HTERT RPE-1 (cell line): ENCODE results near the gene CCDC106.

Source experiments
- in situ Hi-C: fragments of 300-500 bp; cut with MboI; formaldehyde crosslinking; loops from 4 replicates; pipeline ENCODE4 v1.14.3; 2020; ENCODE audit warnings: low sequenced_read_pairs

Gene CCDC106

DNA sequence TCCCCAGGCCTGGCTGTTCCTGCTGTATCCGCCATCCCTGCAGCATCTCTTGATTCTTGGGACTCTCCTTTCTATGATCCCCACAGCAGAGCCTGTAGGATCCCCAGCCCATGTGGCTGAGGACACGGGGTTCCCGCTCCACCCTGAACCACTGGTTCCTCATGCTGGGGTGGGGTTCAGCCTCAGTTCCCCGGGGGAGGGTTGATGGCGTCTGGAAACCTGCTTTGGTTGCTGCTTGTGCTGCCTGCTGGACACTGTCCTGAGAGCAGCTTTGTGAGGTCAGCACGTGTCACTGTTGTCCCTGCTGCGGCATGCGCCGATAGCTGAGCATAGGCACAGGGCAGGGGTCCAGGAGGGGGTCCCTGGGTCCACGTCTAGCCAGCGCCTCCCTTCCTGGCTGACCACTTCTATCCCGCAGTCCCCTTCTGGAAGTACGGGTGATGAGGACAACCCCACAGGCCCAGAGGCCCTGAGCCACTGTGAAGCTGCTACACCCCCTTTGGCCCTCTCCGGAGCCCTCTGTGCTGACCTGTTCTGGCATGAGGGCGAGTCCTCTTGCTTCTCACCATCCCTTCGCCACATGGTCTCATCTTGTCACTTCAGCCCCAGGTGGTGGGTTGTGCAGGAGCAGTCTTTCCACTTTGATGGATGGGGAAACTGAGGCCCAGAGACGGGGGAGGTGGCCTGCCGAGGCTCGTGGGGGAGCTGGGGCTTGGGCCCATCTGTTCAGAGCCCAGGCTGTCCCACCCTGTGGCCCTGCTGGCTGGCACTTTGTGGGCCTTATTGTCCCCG is 32.5 kb downstream of the CCDC106 start:
- in situ Hi-C loops: no loop called here

DNA sequence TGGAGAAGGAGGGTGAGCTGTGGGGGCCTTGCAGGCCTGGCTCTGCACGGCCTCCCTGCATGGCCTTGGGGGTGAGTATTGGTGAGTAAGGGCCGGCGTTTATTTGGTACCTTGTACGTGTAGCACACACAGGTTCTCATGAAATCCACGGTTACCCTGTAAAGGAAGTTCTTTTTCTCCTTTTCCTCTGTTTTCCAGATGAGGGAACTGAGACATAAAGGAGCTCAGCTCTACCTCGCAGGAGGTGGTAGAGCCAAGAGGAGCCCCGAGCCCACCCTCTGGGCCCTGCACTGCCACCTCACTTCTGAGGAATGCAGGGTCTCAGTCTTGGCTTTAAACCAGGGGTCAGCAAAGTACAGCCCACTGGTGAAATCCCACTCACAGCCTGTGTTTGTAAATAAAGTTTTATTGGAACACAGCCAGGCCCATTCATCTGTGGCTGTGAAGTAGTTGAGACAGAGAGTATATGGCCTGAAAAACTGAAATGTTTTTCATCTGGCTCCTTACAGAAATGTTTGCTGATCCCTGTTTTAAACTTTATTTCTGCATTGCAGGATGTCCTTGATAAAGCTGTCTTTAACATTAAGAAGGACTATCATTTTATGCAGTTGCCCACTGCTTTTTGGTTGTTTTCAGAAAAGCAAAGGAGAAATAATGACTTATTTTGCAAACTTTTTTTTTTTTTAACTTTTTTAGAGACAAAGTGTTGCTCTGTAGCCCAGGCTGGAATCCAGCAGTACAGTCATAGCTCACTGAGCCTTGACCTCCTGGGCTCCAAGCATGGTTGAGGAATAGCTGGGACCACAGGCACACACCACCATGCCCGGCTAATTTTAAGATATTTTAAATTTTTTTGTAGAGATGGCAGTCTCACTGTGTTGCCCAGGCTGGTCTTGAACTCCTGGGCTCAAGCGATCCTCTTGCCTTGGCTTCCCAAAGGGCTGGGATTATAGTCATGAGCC is 33.4 kb downstream of the CCDC106 start:
- in situ Hi-C loops: no loop called here

DNA sequence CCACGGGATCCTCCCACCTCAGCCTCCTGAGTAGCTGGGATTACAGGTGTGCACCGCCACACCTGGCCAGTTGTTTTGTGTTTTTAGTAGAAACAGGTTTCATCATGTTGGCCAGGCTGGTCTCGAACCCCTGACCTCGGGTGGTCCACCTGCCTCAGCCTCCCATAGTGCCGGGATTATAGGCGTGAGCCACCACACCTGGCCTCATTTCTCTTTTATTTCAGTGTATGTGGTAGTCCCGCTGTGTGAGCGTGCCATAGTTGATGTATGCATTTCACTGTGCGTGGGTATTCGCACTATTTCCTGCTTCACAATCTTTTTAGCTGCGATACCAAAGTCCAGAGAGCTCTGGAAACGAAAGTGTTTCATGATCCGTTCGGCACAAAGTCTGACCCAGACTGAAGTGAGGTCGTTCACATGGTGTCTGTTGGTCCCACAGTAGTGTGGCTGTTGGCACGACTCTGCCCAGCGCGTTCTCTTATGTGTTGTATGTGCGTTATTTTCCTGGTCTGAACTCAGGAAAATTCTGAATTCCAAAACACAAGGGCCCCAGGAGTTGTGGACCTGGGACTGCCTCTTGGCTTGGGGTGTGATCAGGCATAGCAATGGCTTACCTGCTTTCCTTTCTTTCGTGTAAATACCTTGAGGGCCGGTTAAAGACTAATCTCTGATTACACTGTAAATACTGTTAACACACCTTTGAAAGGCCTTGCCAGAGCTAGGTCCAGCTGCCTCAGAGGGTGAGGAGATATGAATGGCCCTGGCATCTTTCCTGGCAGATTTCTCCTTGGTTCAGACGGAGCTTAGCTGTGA is 35.6 kb downstream of the CCDC106 start:
- in situ Hi-C loops: no loop called here

DNA sequence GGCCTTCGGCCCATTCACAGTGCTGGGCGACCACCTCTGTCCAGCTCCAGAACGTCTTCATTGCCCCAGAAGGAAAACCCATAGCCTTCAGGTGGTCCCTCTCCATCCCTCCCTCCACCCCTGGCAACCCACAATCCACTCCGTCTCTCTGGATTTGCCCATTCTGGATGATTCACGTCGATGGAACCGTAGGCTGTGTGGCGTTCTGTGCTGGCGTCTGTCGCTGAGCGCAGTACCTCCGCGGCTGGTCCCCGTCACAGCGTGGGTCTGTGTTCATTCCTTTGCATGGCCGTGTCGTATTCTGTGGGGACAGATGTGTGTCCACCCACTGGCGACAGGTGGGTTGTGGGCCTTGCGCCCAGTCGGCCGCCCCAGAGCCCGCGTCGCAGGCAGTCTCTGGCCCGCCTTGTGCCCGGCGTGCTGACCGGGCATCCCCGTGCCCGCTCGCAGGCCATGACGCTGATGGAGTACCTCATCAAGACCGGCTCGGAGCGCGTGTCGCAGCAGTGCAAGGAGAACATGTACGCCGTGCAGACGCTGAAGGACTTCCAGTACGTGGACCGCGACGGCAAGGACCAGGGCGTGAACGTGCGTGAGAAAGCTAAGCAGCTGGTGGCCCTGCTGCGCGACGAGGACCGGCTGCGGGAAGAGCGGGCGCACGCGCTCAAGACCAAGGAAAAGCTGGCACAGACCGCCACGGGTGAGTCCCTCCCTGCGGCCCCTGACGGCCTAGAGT is 37.1 kb downstream of the CCDC106 start:
- in situ Hi-C loops: no loop called here

DNA sequence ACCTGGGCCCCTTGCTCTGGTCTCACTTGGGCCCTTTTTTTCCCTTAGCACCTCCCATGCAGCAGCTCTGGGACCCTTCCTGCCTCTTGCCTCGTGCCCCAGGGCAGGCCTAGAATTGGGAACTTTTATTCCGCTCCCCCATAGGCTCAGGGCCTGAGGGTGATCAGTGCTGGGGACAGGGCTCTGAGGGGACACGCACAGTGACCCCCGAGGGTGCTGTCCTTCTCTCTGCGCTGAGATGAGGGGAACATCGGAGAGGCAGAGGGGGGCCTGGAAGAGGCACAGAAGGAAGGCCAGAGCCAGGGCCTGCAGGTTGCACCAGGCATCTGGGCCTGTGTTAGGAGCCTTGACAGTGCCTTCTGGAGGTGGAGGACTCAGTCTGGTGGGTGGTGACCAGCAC is 37.8 kb downstream of the CCDC106 start:
- in situ Hi-C loops: no loop called here

DNA sequence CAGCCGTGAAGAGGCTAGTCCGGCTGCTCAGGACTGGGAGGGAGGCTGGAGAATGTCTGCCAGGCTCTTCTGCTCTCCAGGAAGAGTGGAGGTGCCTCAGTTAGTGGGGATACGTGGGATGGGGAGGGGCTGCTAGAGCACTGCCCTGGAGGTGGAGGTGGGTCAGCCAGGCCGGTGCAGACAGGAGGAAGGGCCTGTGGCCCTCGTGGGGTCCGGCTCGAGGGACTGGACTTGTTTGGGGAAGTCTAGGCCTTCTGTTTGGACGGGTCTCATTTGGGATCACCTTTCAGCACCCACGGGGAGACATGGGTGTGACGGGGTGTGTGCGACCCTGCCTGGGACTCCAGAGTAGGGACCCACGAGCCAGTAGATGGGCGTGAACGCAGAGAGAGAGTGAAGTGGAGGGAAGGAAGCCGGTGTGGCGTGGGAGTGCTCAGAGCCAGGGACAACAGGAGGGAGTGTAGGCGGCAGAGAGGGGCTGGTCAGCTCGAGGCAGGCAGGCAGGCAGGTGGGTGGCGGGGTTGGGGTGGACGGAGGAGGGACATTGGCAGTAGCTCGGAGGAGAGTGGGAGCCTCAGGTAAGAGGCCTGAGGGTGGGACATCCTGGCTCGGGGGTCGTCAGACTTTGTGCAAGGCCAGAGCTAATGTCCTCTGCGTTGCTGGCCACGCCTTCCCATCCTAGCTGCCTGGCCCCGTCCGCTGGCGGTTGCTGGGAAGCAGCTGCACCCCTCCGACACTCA is 38.5 kb downstream of the CCDC106 start:
- in situ Hi-C loops: no loop called here

DNA sequence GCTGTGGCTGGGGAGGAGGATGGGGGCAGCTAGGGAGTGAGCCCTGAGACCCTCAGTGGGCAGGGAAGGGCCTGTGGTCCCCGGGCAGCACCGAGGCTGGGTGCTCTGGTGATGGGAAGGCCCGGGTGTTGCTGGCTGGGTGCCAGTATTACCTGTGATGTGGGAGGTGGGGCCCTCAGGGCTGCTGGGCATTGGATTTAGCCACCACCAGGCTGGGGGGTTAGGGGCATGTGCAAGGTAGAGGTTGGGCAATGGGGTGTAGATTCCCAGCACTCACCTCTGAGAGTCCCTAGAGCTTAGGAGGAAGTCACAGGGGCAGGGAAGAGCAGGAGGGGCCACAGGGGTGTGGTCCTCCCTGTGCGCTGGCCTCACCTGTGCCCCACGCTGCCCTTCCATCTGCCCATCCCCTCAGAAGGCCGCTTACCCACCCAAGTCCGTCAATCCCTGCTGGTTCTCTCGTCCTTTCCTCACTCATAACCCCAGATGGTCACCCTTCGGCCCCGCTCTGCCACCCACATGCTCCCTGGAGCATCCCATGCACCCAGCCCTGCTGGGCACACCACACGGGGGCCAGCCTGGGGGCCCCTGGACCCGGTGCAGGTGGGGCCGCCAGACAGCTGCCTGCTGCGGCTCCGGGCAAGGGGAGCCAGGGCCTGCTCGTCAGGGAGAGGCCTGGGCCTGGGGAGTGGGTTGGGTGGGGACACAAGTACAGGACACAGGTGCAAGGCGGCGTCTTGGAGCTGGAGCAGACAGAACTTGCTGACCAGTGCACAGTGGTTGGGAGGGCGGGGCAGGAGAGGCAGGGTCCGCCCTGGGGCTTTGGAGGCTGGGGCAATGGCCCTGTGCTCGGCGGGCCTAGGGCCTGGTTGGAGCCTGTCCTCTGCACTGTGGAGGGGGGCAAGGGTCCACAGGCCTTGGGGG is 39.5 kb downstream of the CCDC106 start:
- in situ Hi-C loops: no loop called here

DNA sequence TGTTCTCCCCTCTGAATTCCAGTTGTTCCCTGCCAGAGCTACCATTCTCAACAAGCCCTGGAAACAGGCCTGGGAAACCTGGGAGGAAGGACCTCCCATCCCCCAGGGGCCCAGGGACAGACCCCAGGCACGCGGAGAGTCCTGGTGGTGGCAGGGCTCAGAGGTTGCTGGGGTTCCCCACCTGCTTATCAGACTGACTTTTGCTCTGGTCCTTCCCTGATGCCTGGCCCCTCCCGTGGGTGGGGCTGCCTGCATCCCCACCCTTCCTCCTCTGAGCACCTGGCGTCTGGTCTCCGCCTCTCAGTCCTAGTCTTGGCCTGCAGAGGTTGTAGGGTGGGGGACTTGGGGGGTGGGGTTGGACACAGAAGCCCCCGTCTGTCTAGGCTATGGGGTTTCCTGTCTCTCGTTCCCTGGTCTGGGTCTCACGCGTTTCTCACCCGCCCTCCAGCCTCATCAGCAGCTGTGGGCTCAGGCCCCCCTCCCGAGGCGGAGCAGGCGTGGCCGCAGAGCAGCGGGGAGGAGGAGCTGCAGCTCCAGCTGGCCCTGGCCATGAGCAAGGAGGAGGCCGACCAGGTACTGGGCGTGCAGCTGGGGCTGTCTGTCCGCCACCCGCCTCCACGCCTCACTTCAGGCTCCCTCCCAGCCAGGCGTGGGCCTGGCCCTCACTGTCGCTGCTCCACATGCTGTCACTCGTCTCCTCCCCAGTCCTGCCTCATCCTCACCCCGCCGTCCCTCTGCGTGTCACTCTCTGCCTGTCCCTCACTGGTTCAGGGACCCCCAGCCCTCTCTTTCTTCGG is 40.6 kb downstream of the CCDC106 start:
- in situ Hi-C loops: no loop called here

DNA sequence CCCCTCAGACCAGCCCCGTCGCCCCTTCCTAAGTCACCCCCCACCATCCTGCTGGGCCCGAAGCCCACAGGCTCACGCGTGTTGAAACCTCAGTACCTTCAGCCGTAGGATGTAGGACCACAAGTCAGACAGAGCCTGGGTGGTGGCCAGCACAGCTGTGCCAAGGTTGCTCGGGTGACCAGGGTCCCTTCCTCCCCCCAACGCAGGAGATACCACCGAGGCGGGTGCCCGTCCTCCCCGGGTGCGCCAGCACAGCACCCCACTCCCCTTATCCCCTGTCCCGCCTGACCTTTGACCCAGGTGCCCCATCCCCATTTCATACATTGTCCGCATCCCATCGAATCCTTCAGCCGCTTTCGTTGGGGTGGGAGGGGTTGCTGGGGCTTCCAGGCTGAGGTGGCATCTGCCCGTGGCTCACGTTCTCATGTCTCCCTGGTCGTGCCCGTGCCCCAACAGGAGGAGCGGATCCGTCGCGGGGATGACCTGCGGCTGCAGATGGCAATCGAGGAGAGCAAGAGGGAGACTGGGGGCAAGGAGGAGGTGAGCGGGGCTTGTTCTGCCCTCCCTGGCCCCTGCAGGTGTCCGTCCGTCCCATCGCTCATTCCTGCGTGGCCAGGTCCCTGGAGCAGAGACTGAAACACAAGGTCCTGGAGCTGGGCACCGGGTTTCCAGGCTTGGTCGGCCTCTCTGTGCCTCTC is 41.5 kb downstream of the CCDC106 start:
- in situ Hi-C loops: no loop called here

DNA sequence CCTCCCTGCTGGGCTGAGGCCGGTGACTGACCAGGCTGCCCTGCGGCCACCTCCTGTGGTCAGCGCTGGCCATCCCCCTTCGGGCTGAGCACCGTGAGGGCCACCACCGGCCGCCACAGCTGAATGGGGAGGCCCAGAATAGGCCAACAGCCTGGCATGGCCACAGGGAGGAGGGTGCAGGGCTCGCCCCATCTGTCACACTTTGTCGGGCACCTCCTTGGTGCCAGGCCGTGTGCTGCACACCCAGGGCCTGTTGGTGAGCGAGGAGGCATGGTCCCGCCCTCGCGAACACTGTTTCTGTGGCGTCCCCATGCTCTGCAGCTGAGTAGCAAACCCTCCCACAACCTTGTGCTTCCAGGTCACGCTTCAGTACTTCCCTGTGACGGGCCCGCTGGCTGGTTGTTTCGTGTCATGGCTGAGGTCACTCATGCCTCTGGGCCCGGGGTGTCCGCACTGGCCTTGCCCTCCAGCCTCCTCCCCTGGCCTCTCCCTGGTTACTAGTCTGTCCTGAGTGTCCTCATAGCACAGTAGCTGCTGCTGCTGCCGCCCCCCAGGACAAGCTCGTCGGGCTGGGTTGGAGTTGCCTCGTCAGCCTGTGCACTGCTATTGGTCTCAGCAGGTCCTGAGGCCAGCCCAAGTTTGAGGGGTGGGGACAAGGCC is 42.2 kb downstream of the CCDC106 start:
- in situ Hi-C loops: no loop called here

DNA sequence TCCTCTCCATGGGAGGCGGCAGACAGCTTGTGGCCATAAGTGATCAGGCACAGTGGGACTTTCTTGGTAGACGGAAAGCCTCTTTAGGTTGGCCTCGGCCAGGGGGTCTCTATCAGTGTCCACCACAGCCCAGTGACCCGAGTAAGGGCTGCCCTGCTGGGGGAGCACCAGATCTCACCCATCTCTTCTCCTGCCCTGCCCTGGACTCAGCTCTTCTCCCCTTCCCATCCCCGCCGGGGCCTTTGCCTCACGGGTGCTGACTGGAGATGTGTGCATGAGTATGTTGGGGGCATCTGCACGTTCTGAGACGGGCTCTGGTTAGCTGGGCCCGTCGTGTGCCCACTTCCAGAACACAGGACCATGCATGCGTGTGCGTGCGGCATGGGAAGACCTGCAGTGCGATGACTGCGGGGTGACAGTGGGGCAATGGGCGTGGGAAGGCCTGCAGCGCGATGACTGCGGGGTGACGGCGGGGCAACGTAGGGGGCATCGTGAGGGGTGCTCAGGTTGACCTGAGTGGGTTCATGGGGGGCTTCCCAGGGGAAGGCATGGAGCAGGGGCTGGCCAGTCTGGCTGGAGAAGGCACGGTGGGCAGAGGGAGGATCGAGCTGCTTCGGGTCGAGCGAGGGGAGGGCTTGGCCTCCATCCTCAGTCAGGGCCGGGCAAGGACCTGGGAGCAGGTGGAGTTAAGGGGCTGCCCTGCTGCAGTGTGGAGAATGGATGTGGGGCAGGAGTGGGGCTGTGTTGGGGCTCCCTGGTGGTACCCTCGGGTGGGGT is 42.9 kb downstream of the CCDC106 start:
- in situ Hi-C loops: no loop called here

DNA sequence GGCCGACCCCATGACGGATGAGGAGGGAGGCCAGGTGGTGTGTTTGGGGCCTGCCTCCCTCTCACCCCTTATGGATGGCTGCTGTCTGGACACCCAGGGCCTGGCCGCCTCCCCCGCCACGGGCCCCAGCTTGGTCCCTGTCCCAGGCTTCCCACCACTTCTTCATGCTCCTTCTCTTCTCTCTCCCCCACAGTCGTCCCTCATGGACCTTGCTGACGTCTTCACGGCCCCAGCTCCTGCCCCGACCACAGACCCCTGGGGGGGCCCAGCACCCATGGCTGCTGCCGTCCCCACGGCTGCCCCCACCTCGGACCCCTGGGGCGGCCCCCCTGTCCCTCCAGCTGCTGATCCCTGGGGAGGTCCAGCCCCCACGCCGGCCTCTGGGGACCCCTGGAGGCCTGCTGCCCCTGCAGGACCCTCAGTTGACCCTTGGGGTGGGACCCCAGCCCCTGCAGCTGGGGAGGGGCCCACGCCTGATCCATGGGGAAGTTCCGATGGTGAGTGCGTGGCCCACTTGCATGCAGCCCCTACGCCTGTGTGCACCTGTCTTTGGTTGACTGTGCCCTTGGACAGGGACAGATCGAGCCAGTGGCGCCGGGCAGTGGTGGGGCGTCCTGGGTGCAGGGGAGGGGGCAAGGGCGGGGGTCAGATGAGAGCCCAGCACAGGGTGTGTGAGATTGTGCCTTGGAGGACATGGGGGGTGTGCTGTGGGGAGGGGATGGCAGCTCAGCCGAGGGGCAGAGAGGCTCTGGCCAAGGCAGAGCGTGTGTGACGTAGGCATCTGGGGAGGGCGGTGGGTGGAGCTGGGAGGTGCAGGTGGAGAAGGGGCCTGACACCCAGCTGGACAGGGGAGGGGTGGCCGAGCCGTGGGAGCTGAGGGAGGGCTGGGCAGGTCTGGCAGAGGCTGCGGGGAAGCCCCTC is 43.8 kb downstream of the CCDC106 start:
- in situ Hi-C loops: no loop called here

DNA sequence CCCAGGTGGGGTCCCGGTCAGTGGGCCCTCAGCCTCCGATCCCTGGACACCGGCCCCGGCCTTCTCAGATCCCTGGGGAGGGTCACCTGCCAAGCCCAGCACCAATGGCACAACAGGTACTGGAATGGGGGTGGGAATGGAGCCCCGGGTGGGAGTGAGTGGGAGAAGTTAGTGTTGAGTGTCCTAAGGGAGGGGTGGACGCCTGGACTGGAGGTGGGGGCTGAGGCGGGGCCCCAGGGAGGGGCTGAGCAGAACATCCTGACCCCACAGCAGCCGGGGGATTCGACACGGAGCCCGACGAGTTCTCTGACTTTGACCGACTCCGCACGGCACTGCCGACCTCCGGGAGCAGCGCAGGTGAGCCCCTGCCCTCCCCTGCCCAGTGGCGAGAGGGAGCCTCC is 44.7 kb downstream of the CCDC106 start:
- in situ Hi-C loops: no loop called here

DNA sequence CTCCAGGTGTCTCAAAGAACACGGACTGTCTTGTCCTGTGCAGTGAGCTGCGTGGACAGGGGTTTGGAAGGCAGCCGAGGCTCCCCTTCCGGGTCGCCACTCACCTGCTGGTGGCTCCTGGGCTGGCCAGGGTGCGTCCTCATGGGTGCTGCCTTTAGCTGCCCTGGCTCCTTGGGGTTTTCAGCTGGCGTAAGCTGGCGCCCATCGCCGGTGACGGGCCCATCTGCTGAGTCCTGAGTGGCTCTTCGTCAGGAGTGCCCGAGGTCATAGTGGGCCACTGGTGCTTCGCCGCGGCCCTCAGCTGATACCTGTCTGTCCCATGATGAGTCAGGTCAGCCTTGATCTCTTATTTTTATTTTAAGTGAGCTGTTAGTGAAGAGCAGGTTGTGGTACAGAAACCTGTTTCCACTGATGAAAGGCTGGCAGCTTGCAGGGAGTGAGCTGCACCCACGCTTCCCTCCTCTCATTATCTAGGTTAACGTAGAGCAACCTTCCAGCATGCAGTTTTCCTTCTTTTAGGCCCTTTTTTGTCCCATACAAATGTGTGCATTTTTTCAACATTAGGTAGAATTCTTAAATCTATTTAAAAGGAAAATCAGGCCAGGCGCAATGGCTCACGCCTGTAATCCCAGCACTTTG is 45.4 kb downstream of the CCDC106 start:
- in situ Hi-C loops: no loop called here
